GM06990 (cell line): ENCODE data around the gene LIMK2.

Experiments
- DNase-seq: peaks from one replicate; pipeline ENCODE4 v3.0.0-alpha.2; 2011; ENCODE audit not compliant: insufficient read length; ENCODE audit errors: extremely low read depth
- H3K27me3 ChIP-seq: replicated peaks from 2 replicates; pipeline ENCODE4 v1.6.0; 2011; ENCODE audit warnings: low read length; ENCODE audit not compliant: control insufficient read depth, insufficient read depth
- H3K36me3 ChIP-seq: 2 replicates; pipeline ENCODE4 v1.5.1; 2011; ENCODE audit warnings: low read length; ENCODE audit not compliant: control insufficient read depth, insufficient read depth
- H3K4me3 ChIP-seq: replicated peaks from 2 replicates; pipeline ENCODE4 v1.5.1; 2011; ENCODE audit warnings: low read depth, mild to moderate bottlenecking, control low read depth, low read length
- TF ChIP-seq, protein P1 (sequence below): IDR thresholded peaks from 2 replicates; pipeline ENCODE4 v1.5.1; 2011; ENCODE audit warnings: low read length, control low read depth, mild to moderate bottlenecking, inconsistent platforms; ENCODE audit not compliant: insufficient read depth, poor library complexity, severe bottlenecking

Gene LIMK2

DNA sequence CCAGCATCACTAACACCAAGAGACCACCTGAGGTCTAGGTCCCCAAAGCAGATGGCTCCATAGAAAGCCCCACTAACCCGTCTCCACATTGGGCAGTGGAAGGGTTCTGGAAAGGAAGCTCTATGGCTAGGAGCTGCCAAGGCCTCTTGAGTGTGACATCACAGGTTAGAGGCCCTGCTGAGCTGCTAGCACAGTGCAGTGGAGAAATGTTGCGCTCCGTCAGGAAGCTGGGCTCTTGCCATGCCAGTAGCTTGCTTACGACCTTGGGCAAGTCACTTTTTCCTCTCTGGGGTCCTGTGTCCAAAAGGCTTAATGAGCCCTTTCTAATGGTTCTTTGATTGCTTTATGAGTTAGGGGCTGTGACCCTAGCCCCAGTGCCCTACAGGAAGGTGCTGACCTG is 69.6 kb downstream of the LIMK2 start:
- no peak for DNase-seq
- no peaks in the 10 kb centered on the region for H3K27me3 ChIP-seq
- H3K36me3 ChIP-seq: peaks cover 22% of the 10 kb centered on the region
- no peak overlapping the region for H3K4me3 ChIP-seq
- TF ChIP-seq, protein P1, sequence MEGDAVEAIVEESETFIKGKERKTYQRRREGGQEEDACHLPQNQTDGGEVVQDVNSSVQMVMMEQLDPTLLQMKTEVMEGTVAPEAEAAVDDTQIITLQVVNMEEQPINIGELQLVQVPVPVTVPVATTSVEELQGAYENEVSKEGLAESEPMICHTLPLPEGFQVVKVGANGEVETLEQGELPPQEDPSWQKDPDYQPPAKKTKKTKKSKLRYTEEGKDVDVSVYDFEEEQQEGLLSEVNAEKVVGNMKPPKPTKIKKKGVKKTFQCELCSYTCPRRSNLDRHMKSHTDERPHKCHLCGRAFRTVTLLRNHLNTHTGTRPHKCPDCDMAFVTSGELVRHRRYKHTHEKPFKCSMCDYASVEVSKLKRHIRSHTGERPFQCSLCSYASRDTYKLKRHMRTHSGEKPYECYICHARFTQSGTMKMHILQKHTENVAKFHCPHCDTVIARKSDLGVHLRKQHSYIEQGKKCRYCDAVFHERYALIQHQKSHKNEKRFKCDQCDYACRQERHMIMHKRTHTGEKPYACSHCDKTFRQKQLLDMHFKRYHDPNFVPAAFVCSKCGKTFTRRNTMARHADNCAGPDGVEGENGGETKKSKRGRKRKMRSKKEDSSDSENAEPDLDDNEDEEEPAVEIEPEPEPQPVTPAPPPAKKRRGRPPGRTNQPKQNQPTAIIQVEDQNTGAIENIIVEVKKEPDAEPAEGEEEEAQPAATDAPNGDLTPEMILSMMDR: no peak

DNA sequence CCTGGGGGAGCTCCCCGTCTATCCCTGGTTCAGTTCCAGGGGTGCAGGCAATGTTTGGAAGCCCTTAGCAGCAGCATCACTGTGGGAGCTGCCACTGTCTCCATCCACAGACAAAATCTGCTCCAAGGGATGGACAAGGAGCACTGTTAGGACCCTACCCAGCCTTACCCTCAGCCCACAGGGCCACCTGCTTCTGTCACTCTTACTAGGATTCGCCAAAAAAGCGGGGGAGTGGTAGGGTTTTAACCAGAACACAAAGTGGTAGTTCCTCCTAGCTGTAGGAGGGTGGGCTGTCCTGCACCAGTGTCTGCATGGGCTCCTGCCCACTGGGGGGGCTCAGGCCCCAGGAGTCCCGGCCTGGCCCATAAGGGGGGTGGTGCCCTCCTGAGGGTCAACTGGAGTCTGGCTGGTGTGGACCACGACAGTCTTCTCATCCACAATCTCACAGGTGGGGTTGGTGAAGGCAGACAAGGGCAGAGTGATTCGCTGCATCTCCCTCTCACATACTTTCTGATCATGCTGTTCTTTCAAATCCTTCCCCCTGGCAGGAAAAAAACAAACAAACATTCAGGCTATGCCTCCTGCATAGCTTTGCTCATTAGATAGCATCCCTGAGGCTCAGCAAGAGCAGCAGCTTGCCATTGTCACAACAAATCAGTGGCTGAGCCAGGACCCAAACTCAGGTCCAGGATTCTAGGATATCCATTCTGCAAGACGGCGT is 70.8 kb downstream of the LIMK2 start:
- H3K4me3 ChIP-seq: no peak overlapping the region
- peaks cover 22% of the 10 kb centered on the region for H3K36me3 ChIP-seq
- TF ChIP-seq, protein P1: no peak
- no peaks in the 10 kb centered on the region for H3K27me3 ChIP-seq
- DNase-seq: no peak

DNA sequence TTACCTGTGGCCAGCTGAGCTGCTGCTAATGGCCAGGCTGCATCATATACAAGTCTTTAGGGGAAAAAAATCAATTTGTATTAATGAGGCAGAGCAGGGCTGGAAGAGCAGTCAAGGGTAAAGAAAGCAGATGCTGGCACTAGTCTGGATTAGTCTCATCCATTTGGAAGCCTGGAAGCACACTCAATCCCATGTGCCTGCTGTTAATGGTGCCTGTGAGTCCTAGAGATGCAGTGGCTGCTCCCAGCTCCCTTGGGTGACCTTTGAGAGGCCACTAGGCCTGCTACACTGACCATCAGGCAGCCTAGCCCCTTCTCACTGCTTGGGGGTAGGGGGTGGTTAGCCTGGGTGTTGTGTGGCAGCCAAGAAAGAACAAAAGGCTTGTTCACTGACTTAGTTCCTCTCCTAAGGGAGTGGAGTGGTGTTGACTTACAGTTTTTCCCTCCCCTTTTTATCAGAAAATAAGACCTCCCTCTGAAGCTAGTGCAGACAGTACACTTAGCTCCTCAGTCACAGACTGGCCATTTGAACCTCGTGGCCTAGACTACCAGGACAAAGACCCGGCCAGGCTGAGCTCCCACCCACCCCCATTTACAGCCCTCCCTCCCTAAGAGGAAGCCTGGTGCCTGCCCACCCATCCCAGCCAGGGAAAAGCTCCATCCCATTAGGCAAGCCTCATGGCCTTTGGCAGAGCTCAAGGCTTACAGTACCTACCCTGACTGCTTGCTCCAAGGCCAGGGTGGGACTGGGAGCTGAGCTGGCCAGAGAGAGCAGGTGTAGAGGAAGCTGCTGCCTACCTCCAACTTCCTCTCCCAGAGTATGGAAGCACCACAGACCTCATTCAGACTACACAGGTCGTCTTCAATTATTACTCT is 72.4 kb downstream of the LIMK2 start:
- Histone ChIP-seq H3K4me3 (no peak overlapping the region), H3K27me3 (no peaks in the 10 kb centered on the region), H3K36me3 (peaks cover 16% of the 10 kb centered on the region)
- TF ChIP-seq, protein P1: no peak
- no peak for DNase-seq

DNA sequence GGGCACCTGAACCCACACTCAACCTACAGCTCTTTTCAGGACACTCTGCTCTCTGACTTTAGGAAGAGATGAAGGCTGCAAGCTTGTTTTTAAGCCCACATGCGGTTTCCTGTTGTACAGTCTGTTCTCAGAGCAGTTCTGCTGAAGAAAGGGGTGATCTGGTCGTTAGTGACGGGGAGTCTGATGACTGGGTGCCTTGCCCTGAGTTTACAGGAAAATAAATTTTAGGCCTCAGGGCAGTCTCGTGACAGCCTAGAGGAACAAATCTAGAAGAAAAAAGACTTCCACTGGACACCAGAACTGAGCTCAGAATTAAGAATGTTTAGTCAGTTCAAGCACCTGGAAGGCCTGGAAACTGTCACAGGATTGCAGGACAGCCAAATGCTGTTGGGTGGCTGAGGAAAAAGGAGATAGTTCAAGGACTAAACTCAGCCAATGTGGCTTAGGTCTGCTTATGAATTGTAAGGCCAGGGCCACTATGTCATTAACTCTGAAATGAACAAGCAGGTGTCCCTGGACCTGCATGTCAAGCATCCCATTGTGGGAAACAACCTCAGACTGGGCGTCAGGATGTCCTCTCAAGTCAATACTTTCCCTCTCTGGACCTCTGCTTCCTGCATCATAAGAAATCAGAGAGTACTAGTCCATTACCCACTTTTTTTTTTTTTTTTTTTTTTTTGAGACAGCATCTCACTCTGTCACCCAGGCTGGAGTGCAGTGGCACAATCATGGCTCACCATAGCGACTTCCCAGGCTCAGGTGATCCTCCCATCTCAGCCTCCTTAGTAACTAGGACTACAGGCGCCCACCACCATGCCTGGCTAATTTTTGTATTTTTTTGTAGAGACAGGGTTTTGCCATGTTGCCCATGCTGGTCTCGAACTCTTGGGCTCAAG is 74.5 kb downstream of the LIMK2 start:
- peaks cover 13% of the 10 kb centered on the region for H3K36me3 ChIP-seq
- H3K27me3 ChIP-seq: no peaks in the 10 kb centered on the region
- no peak overlapping the region for H3K4me3 ChIP-seq
- TF ChIP-seq, protein P1: no peak
- DNase-seq: no peak

DNA sequence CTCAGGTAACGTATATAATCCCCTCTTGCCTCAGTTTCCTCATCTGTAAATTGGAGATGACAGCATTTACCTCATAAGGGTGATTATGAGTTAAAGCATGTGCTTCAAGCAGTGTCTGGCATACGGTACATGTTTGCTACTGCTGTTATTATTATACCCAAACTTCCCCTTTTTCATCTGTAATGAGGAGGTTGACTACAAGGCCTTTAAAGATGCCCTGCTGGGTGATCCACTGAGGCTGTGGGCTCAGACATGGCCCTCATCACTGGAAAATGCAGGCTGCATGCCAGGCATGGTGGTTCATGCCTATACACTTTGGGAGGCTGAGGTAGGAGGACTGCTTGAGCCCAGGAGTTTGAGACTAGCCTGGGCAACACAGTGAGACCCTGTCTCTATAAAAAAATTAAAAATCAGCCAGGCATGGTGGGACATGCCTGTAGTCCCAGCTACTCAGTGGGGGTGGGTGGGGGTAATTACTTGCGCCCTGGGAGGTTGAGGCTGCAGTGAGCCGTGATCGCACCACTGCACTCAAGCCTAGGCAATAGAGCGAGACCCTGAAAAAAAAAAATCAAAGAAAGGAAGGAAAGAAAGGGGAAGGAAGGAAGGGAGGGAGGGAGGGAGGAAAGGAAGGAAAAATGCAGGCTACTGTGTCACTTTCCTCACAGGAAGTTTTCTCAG is 75.9 kb downstream of the LIMK2 start:
- TF ChIP-seq, protein P1: no peak
- Histone ChIP-seq H3K27me3 (no peaks in the 10 kb centered on the region), H3K4me3 (no peak overlapping the region), H3K36me3 (peaks cover 2% of the 10 kb centered on the region)
- DNase-seq: no peak
